HG03025 (cell line): ENCODE results near the gene HMX1.

Experiments used
- ATAC-seq: cut with Tn5 transposase; IDR thresholded peaks from one replicate; pipeline ENCODE4 v1.9.1; 2021; ENCODE audit warnings: mild to moderate bottlenecking, moderate library complexity; ENCODE audit not compliant: unreplicated experiment, low FRiP score

Gene HMX1

DNA sequence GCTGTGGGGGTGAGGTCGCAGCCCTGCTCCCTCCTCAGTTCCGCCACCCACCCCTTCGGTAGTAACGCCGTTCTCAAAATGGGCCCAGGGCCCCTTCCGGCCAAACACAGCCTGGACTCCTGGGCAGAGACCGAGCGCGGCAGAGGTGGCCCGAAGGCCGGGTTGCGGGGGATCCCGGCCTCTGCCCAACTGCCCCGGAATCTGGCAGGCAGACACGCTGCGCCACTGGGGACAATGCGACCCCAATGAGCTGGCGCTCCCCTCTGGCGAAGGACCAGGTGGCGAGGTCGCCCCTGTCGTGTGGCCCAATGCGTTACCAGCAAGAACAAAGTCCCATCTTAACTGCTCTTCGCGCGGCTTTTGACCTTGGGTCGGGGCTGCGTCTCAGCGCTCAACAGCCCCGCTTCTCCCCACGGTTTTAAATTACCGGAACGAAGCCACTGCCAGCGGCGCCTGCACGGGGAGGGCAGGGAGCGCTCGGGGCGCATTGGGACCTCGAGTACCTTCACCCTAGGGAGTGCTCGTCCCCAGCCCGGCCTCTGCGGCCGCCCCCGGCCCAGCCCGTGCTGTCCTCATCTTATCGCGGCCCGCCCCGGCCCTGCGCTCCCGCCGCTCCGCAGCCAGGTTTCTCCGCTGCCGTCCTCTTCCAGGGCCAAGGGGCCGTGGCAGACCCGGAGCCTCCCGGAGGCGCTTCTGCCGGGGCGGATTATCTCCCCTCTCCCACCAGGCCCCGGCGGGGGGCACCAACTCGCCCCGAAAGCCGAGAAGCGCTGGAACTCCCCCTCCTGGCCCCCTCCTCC is 22.2 kb upstream of the HMX1 start:
- ATAC-seq, result no peak

DNA sequence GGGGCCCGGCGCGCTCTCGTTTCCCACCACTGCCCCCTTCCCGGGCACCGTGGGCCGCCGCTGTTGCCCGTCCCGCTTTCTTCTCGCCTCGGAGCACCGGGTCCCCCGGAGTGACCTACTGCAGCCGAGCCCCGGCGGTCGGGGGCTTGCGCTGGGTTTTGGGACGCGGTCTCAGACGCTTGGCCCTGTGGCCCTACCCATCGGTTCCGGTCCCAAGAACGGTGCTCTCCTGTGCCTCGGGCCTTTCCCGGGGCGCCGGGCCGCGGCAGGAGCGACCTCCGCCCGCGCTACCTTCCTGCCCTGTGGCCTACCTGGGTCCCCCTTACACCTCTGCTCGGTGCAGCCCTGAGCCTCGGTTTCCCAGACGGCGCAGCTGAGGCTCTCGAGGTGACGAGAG is 21.6 kb upstream of the HMX1 start:
- ATAC-seq, result no peak

- ATAC-seq, result no peak
Observed at GRCh38 chr4:8892556-8893226, 21.1 kb upstream of the HMX1 start.

- no peak for ATAC-seq
Observed at GRCh38 chr4:8891646-8892555, 20.3 kb upstream of the HMX1 start.

DNA sequence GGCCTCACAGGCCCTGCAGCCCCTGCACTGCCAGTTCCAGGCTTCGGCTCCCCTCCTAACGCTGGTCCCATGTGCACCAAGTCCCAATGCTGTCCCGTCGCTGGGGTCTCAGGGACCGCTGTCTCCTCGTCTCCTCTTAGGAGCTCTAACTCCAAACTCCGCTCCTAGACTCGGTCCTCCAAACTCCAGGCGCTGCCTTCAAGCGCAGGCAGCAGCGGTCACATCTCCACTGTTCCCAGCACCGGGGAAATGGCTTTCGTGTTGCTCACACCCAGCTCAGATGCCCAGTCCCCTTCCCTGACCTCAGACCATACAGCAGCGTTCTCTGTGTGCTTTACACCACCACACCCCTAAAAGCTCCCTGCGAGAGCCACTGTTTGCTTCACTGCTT is 19.6 kb upstream of the HMX1 start:
- no peak for ATAC-seq

DNA sequence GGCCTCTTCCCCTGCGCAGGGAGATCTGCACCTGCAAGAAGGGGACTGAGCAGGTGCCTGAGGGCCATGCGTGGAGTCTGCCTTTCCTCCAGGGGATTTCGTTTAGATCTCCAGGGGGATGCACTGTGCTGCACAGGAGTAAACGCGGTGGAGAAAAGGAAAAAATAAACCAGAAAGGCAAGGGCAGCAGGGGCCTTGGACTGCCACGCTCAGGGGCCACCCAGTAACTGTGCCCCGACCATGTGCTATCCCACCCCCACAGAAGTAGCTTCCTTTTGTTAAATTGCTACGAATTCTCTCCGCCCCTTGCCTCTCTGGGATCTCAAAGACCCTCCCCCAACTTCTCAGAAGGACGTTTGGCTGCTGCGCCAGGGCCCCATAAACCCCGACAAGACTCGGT is 17.2 kb upstream of the HMX1 start:
- ATAC-seq, result no peak

- no peak for ATAC-seq
Observed at GRCh38 chr4:8886612-8887406, 15.2 kb upstream of the HMX1 start.

DNA sequence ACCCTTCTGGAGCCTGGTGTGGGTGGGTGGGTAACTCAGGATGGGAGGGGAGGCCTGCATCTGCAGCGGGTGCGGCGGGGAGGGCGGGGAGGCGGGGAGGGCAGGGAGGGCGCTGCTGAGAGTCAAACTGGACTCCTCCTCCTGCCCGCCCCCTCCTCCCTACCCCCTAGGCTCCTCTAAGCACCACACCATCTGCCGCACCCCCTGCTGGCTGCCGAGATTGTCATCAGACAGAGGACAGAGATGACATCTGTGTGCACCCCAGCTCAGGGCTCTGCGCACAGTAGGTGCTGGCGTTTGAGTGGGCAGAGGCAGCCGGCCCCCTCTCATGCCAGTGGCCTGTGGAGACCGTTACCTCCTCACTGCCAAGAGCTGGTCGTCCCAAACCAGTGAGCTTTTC is 10.6 kb upstream of the HMX1 start:
- ATAC-seq, result no peak

DNA sequence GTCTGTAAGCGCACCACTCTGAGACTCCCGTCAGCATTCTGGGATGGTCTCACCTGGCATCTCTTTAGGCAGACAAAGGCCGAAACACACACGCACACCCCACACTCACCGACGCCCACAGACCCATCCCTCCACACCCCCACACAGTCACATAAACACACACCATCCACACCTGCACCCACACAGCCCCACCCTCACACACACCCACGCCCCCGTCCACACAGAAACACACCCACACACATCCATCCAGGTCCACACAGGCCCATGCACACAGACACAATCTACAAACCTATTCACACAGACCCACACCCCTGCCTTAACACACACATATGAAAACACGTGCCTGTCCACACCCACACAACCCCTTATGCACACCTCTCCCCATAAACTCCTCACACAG is 9.2 kb upstream of the HMX1 start:
- no peak for ATAC-seq

DNA sequence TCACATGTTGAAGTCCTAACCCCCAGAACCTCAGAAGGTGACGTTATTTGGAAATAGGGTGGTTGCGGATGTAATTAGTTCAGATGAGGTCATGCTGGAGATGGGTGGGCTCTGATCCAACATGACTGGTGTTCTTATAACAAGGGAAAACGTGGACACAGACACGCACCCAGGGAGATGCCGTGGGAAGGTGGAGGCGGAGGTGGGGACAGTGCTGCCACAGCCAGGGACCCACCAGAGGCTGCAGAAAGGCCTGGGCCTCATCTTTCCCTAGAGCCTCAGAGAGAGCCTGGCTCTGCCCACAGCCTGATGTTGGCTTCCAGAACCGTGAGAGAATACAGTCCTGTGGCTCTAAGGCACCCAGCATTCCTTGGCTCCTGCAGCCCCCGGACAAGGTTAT is 7.9 kb upstream of the HMX1 start:
- ATAC-seq, result no peak

DNA sequence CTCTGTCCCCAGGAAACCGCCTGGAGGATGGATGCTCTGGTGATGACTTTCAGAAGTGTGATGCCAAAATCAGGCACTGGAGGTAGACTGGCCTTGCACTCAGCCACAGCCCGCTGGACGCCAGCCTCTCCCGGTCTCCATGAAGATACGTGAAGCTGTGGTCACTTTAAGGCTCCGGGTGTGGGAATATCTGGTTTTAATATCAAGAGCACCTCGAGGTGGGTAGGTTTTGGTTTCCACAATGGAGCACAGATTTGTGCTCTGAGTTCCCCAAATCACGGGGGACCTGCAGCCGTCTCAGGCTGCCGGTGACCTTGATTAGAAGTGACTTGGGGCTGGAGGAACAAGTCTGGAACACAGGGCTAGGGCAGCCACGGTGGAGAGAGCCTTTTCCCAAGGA is 6.8 kb upstream of the HMX1 start:
- ATAC-seq, result no peak

- ATAC-seq, result no peak
Observed at GRCh38 chr4:8877780-8878040, 6.1 kb upstream of the HMX1 start.

- no peak for ATAC-seq
Observed at GRCh38 chr4:8876982-8877779, 5.5 kb upstream of the HMX1 start.

- no peak for ATAC-seq
Observed at GRCh38 chr4:8874896-8875680, 3.4 kb upstream of the HMX1 start.

- ATAC-seq, result no peak
Observed at GRCh38 chr4:8874003-8874895, 2.6 kb upstream of the HMX1 start.

- no peak for ATAC-seq
Observed at GRCh38 chr4:8872402-8873291, 1.0 kb upstream of the HMX1 start.
